Thoracic aorta (tissue), 2 donors: ENCODE measurements around the gene SUPT4H1. TPM values are rescaled to one million over a fixed set of nuclear protein-coding genes. Genes with fewer than 3 reads are reported as not detected.

Source experiments
- ATAC-seq: fragments of 150-250 bp; one replicate; pipeline ENCODE4 v1.8.0; 2017; ENCODE audit warnings: low read depth; ENCODE audit not compliant: insufficient number of reproducible peaks, low FRiP score
- DNase-seq: peaks from one replicate; pipeline ENCODE4 v3.0.0-alpha.2; 2020; ENCODE audit warnings: low spot score
- H3K27ac ChIP-seq, 2 donors: fragments of 200-600 bp; sonication (generic); 1 replicate in 1 of 2; 2 replicates in 1 of 2; pipeline ENCODE4 v1.5.1; 2016; ENCODE audit warnings: mild to moderate bottlenecking in 2 of 2, moderate library complexity in 2 of 2
- H3K27me3 ChIP-seq: fragments of 200-600 bp; sonication (generic); replicated peaks from 2 replicates; pipeline ENCODE4 v1.6.0; 2016; ENCODE audit warnings: mild to moderate bottlenecking; ENCODE audit not compliant: insufficient read depth
- H3K36me3 ChIP-seq: fragments of 200-600 bp; sonication (generic); one replicate; pipeline ENCODE4 v1.5.1; 2016
- H3K4me1 ChIP-seq, 2 donors: fragments of 200-600 bp; sonication (generic); 1 replicate in 1 of 2; 2 replicates in 1 of 2; pipeline versions ENCODE4 v1.5.1 to v1.6.0; 2016; ENCODE audit warnings: low read depth in 2 of 2, mild to moderate bottlenecking in 1 of 2; ENCODE audit not compliant: control insufficient read depth in 1 of 2
- H3K4me3 ChIP-seq: fragments of 200-600 bp; sonication (generic); 2 replicates; pipeline ENCODE4 v1.5.1; 2016; ENCODE audit warnings: mild to moderate bottlenecking
- H3K9me3 ChIP-seq: fragments of 200-600 bp; sonication (generic); 2 replicates; pipeline ENCODE4 v1.5.1; 2016
- total RNA-seq, 2 donors: library from RNA; depleted of rRNA; stranded (reverse); fragments of >200 nt; gene quantifications; one replicate each; pipeline versions ENCODE4 v1.1.0 to v1.2.3, GENCODE V29; 2016
- TF ChIP-seq, protein P1 (sequence below): fragments of 200-600 bp; sonication (generic); IDR thresholded peaks from one replicate; pipeline ENCODE4 v1.5.1; 2019; ENCODE audit warnings: antibody characterized with exemption

The SUPT4H1 gene
- total RNA-seq, 2 donors from 2014 or later = 30.6 to 37.3 TPM

DNA sequence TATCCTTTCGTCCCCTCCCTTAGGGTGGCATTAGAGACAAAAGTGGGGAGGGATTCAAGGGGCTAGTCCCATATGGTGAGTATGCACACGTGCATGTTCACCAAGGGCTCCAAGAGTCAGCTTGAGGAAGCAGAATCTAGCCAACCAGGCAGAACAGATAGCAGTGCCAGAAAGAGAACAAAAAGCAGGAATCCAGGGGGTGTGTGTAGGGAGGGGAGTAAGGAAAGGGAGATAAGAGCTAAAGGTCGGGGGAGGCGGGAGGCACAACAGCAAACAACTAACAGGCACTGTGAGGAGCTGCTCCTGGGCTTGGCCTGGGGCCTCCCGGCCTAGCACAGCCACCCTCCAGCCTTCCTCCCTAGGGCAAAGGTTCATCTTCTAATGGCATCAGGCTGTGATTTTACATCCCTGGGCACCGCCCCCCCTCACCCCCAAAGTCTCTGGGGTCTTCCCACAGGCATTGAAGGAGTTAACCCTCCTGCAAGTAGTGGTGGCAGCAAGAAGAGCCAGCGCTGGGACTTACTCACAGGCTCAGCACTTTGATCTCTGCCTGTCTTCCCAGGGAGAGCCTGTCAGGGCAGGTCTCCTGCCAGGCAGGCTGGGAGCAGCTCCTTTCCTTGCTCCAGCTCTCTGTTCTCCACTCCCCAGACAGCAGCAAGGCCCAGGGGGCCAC lies 12.4 kb upstream of the SUPT4H1 start:
- TF ChIP-seq, protein P1, sequence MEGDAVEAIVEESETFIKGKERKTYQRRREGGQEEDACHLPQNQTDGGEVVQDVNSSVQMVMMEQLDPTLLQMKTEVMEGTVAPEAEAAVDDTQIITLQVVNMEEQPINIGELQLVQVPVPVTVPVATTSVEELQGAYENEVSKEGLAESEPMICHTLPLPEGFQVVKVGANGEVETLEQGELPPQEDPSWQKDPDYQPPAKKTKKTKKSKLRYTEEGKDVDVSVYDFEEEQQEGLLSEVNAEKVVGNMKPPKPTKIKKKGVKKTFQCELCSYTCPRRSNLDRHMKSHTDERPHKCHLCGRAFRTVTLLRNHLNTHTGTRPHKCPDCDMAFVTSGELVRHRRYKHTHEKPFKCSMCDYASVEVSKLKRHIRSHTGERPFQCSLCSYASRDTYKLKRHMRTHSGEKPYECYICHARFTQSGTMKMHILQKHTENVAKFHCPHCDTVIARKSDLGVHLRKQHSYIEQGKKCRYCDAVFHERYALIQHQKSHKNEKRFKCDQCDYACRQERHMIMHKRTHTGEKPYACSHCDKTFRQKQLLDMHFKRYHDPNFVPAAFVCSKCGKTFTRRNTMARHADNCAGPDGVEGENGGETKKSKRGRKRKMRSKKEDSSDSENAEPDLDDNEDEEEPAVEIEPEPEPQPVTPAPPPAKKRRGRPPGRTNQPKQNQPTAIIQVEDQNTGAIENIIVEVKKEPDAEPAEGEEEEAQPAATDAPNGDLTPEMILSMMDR = no peak
- no peaks in the 10 kb centered on the region for H3K36me3 ChIP-seq
- DNase-seq = no peak
- ATAC-seq = no peak
- H3K4me1 ChIP-seq = no peaks in the 10 kb centered on the region
- H3K4me3 ChIP-seq = no peak overlapping the region
- H3K9me3 ChIP-seq = no peaks in the 10 kb centered on the region
- no peaks in the 10 kb centered on the region for H3K27me3 ChIP-seq
- no peak overlapping the region for H3K27ac ChIP-seq

DNA sequence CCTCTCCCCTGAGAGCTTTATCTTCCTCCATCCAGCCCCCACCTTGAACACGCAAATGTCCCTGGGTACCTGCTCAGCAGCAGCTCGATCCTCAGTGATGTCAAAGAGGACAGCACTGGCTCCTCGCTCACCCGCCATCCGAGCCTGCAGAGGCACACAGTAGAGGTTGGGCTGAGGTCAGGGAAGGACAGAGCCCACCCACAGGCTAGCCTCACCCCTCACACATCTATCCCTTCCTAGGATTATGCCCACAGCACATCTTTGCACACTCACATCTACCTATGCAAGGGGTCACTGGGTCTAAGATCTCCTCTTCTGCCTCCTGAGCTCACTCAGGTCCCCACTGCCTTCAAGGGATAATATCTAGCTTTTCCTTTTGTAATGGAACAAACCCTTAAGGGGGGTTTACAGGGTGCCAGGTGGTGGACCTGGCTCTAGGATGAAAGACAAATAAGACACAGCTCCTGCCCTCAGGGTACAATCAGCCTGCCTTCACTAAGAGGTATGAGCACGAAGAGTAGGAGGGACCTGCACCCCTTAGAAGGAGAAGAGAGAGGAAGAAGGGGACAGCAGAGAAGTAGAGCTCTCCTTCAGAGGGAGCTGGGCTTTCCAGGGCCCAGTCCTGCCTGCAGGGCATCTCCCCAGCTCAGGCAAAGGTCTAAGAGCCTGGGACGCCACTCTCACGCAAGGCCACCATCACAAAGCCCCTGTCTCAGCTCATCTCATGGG lies 11.6 kb upstream of the SUPT4H1 start:
- ATAC-seq = no peak
- Histone ChIP-seq H3K27me3 (no peaks in the 10 kb centered on the region), H3K4me3 (no peak overlapping the region), H3K27ac (no peak overlapping the region), H3K36me3 (no peaks in the 10 kb centered on the region), H3K9me3 (no peaks in the 10 kb centered on the region), H3K4me1 (no peaks in the 10 kb centered on the region)
- TF ChIP-seq, protein P1 = no peak
- no peak for DNase-seq

DNA sequence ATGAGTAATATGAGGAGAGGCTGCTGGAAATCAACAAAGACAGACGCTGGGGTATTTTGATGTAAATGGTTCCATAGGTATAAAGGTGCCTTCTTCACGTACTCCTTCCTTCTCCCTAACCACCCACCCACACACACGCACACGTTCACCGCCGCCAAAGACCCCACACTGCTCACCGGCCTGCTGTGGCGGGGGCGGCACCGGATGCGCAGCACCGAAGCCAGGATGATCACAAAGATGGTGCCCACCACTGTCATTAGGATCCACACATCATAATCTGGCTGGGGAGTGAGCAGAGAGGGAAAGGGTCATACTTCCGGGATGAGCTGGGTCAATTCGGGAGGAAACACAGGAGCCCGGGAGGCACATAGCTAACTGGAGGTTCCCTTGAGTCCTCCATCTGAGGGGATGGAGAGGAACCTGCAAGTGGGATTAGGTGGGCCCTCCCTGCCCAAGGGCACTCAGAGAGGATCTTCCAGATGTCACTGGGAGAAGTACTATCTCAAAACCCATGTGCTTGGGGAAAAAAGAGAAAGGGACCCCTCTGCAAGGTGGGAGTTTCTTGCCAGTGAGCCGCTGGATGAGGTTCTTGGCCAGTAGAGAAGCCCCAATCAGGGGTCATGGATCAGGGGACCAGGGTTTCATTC lies 10.5 kb upstream of the SUPT4H1 start:
- no peaks in the 10 kb centered on the region for H3K36me3 ChIP-seq
- no peak overlapping the region for H3K27ac ChIP-seq
- no peak overlapping the region for H3K4me3 ChIP-seq
- DNase-seq (no peak), ATAC-seq (no peak)
- H3K4me1 ChIP-seq = no peaks in the 10 kb centered on the region
- TF ChIP-seq, protein P1 = no peak
- no peaks in the 10 kb centered on the region for H3K27me3 ChIP-seq
- no peaks in the 10 kb centered on the region for H3K9me3 ChIP-seq

DNA sequence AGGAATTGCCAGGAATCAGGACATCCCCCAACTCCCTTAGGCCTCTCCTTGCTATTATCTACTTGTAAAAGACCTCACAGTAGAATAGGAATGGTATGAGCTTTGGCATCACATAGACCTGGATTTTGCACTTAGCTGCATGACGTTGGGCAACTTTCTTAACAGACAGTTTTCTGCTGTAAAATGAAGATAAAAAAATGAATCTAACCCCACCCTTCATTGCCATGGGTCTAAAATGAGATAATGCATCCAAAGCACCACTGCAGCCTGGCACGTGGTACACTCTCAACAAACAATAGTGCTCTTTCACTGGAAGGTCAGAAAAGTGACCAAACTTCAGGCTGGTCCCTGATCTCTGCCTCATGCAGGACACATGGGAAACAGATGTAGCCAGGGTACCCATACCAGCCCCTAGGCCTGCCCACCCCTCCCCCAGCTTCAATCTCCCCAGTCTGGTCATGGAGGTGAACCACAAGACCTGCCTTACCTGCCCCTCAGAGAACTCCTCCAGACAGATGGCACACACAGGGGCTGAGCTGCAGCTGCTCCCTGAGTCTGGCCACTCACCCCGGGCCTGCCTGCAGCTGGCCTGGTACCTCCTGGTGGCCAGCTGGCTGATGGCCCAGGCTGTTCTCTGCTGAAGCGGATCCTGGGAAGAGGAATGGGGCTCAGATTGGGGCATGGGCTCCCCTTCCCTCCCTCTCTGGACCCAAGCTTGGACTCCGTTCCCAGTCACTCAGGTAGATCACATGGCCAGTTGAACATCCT lies 8.5 kb upstream of the SUPT4H1 start:
- no peak for DNase-seq
- H3K9me3 ChIP-seq = no peaks in the 10 kb centered on the region
- no peak for ATAC-seq
- no peak overlapping the region for H3K4me3 ChIP-seq
- no peaks in the 10 kb centered on the region for H3K36me3 ChIP-seq
- TF ChIP-seq, protein P1 = no peak
- H3K27me3 ChIP-seq = no peaks in the 10 kb centered on the region
- H3K4me1 ChIP-seq = no peaks in the 10 kb centered on the region
- H3K27ac ChIP-seq = no peak overlapping the region
